ENCODE measurements around the gene RNF180.

GRCh38 chr5:64181440-64181839, 15.8 kb downstream of the RNF180 start:
- TF ChIP-seq CTCF (IDR thresholded peaks at IDR 0.05) (no peak), POLR2A (IDR thresholded peaks at IDR 0.05) (no peak)
